ENCODE data around the gene ARHGEF38.

The ARHGEF38 gene

GRCh38 chr4:105527081-105527480, 25.3 kb upstream of the ARHGEF38 start:
- no peak for TF ChIP-seq REST (IDR thresholded peaks at IDR 0.05; ENCODE audit: insufficient read depth in 1 of 2, low read depth in 2 of 2, low read length in 2 of 2)
- no peak for TF ChIP-seq POLR2AphosphoS5 (IDR thresholded peaks at IDR 0.05; ENCODE audit: low read depth, low read length)
- no peak for TF ChIP-seq FOXP2 (optimal IDR thresholded peaks at IDR 0.05; ENCODE audit: borderline replicate concordance, extremely low read depth, extremely low read length, insufficient read depth)
- no peak for TF ChIP-seq SIN3A (IDR thresholded peaks at IDR 0.05; ENCODE audit: borderline replicate concordance, insufficient read depth, low read length)
- TF ChIP-seq TAF1 (IDR thresholded peaks at IDR 0.05; ENCODE audit: borderline replicate concordance, insufficient read depth, low read length) = no peak

GRCh38 chr4:105536601-105537000, 15.8 kb upstream of the ARHGEF38 start:
- TF ChIP-seq REST (IDR thresholded peaks at IDR 0.05; ENCODE audit: insufficient read depth in 1 of 2, low read depth in 2 of 2, low read length in 2 of 2) (no peak), TAF1 (IDR thresholded peaks at IDR 0.05; ENCODE audit: borderline replicate concordance, insufficient read depth, low read length) (no peak), SIN3A (IDR thresholded peaks at IDR 0.05; ENCODE audit: borderline replicate concordance, insufficient read depth, low read length) (no peak), FOXP2 (optimal IDR thresholded peaks at IDR 0.05; ENCODE audit: borderline replicate concordance, extremely low read depth, extremely low read length, insufficient read depth) (no peak), POLR2AphosphoS5 (IDR thresholded peaks at IDR 0.05; ENCODE audit: low read depth, low read length) (no peak)

GRCh38 chr4:105541420-105541819, 11.0 kb upstream of the ARHGEF38 start:
- TF ChIP-seq POLR2AphosphoS5 (IDR thresholded peaks at IDR 0.05; ENCODE audit: low read depth, low read length) = no peak
- TF ChIP-seq FOXP2 (optimal IDR thresholded peaks at IDR 0.05; ENCODE audit: borderline replicate concordance, extremely low read depth, extremely low read length, insufficient read depth) = no peak
- no peak for TF ChIP-seq REST (IDR thresholded peaks at IDR 0.05; ENCODE audit: insufficient read depth in 1 of 2, low read depth in 2 of 2, low read length in 2 of 2)
- TF ChIP-seq SIN3A (IDR thresholded peaks at IDR 0.05; ENCODE audit: borderline replicate concordance, insufficient read depth, low read length) = no peak
- no peak for TF ChIP-seq TAF1 (IDR thresholded peaks at IDR 0.05; ENCODE audit: borderline replicate concordance, insufficient read depth, low read length)

GRCh38 chr4:105542039-105542438, 10.4 kb upstream of the ARHGEF38 start:
- TF ChIP-seq POLR2AphosphoS5 (IDR thresholded peaks at IDR 0.05; ENCODE audit: low read depth, low read length) (no peak), TAF1 (IDR thresholded peaks at IDR 0.05; ENCODE audit: borderline replicate concordance, insufficient read depth, low read length) (no peak), SIN3A (IDR thresholded peaks at IDR 0.05; ENCODE audit: borderline replicate concordance, insufficient read depth, low read length) (no peak), REST (IDR thresholded peaks at IDR 0.05; ENCODE audit: insufficient read depth in 1 of 2, low read depth in 2 of 2, low read length in 2 of 2) (no peak)

- TF ChIP-seq REST (IDR thresholded peaks at IDR 0.05; ENCODE audit: insufficient read depth in 1 of 2, low read depth in 2 of 2, low read length in 2 of 2) (no peak), SIN3A (IDR thresholded peaks at IDR 0.05; ENCODE audit: borderline replicate concordance, insufficient read depth, low read length) (no peak), POLR2AphosphoS5 (IDR thresholded peaks at IDR 0.05; ENCODE audit: low read depth, low read length) (no peak), FOXP2 (optimal IDR thresholded peaks at IDR 0.05; ENCODE audit: borderline replicate concordance, extremely low read depth, extremely low read length, insufficient read depth) (no peak), TAF1 (IDR thresholded peaks at IDR 0.05; ENCODE audit: borderline replicate concordance, insufficient read depth, low read length) (no peak)
Measured at GRCh38 chr4:105543346-105543745, 9.1 kb upstream of the ARHGEF38 start.
